ENCODE data around the gene BRD7.

BRD7 gene

GRCh38 chr16:50303041-50303604 lies 65.7 kb downstream of the BRD7 start:
- no peak overlapping the region for H3K4me3 ChIP-seq (ENCODE audit: low read length)
- no peak for TF ChIP-seq ZNF274 (IDR thresholded peaks at IDR 0.05; ENCODE audit: low read depth, low read length)

GRCh38 chr16:50302472-50303005 lies 66.2 kb downstream of the BRD7 start:
- no peak for TF ChIP-seq ZNF274 (IDR thresholded peaks at IDR 0.05; ENCODE audit: low read depth, low read length)
- no peak overlapping the region for H3K4me3 ChIP-seq (ENCODE audit: low read length)

- no peak overlapping the region for H3K4me3 ChIP-seq (ENCODE audit: low read length)
These were observed 66.9 kb downstream of the BRD7 start for GRCh38 chr16:50301626-50302471.

GRCh38 chr16:50300942-50301625 lies 67.7 kb downstream of the BRD7 start:
- no peak overlapping the region for H3K4me3 ChIP-seq (ENCODE audit: low read length)
- TF ChIP-seq ZNF274 (IDR thresholded peaks at IDR 0.05; ENCODE audit: low read depth, low read length): no peak

More at GRCh38 chr16:50301626-50302471, 66.9 kb downstream of the BRD7 start:
- TF ChIP-seq ZNF274 (IDR thresholded peaks at IDR 0.05; ENCODE audit: low read depth, low read length): no peak

GRCh38 chr16:50299508-50300105 lies 69.2 kb downstream of the BRD7 start:
- no peak for TF ChIP-seq ZNF274 (IDR thresholded peaks at IDR 0.05; ENCODE audit: low read depth, low read length)
- H3K4me3 ChIP-seq (ENCODE audit: low read length): no peak overlapping the region

- no peak overlapping the region for H3K4me3 ChIP-seq (ENCODE audit: low read length)
- no peak for TF ChIP-seq ZNF274 (IDR thresholded peaks at IDR 0.05; ENCODE audit: low read depth, low read length)
These were observed 69.9 kb downstream of the BRD7 start for GRCh38 chr16:50298591-50299507.

GRCh38 chr16:50298075-50298460 lies 70.7 kb downstream of the BRD7 start:
- H3K4me3 ChIP-seq (ENCODE audit: low read length): no peak overlapping the region
- no peak for TF ChIP-seq ZNF274 (IDR thresholded peaks at IDR 0.05; ENCODE audit: low read depth, low read length)

GRCh38 chr16:50297301-50298074 lies 71.3 kb downstream of the BRD7 start:
- H3K4me3 ChIP-seq (ENCODE audit: low read length): no peak overlapping the region
- TF ChIP-seq ZNF274 (IDR thresholded peaks at IDR 0.05; ENCODE audit: low read depth, low read length): no peak

GRCh38 chr16:50296807-50297206 lies 72.0 kb downstream of the BRD7 start:
- TF ChIP-seq ZNF274 (IDR thresholded peaks at IDR 0.05; ENCODE audit: low read depth, low read length): no peak
- no peak overlapping the region for H3K4me3 ChIP-seq (ENCODE audit: low read length)

- no peak overlapping the region for H3K4me3 ChIP-seq (ENCODE audit: low read length)
- TF ChIP-seq ZNF274 (IDR thresholded peaks at IDR 0.05; ENCODE audit: low read depth, low read length): no peak
These were observed 73.2 kb downstream of the BRD7 start for GRCh38 chr16:50295541-50296132.

GRCh38 chr16:50294955-50295354 lies 73.8 kb downstream of the BRD7 start:
- TF ChIP-seq ZNF274 (IDR thresholded peaks at IDR 0.05; ENCODE audit: low read depth, low read length): no peak

More at GRCh38 chr16:50294955-50295354, 73.8 kb downstream of the BRD7 start:
- no peak overlapping the region for H3K4me3 ChIP-seq (ENCODE audit: low read length)
